ENCODE measurements around the gene WDR72. TPM values are rescaled to one million over a fixed set of nuclear protein-coding genes. Genes with fewer than 3 reads are reported as not detected.

The WDR72 gene
- total and polyA plus RNA-seq, 2 of the 8 experiments (the other 6 are each of a cell fraction or from before 2014, with no cell fraction given): 1.2 to 1.9 TPM

DNA sequence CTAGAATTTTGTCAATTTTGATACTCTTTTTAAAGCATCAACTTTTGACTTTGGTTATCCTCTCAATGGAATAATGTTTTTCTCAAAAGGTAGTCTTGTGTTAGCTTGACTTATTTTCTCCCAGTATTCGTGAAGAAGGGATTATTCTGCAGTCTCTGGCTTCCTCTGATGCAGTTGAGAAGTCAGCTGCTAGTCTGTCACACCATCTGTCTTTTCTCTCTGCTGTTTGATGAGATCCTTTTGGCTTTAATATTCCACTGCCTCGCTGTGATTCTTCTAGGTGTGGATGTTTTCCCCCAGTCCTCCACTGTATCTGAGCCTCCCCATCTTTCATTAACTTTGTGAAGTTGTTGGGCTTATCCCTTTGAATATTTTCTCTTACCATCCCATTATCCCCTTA, 141.0 kb downstream of the WDR72 start (continued):
- TF ChIP-seq, protein P1, sequence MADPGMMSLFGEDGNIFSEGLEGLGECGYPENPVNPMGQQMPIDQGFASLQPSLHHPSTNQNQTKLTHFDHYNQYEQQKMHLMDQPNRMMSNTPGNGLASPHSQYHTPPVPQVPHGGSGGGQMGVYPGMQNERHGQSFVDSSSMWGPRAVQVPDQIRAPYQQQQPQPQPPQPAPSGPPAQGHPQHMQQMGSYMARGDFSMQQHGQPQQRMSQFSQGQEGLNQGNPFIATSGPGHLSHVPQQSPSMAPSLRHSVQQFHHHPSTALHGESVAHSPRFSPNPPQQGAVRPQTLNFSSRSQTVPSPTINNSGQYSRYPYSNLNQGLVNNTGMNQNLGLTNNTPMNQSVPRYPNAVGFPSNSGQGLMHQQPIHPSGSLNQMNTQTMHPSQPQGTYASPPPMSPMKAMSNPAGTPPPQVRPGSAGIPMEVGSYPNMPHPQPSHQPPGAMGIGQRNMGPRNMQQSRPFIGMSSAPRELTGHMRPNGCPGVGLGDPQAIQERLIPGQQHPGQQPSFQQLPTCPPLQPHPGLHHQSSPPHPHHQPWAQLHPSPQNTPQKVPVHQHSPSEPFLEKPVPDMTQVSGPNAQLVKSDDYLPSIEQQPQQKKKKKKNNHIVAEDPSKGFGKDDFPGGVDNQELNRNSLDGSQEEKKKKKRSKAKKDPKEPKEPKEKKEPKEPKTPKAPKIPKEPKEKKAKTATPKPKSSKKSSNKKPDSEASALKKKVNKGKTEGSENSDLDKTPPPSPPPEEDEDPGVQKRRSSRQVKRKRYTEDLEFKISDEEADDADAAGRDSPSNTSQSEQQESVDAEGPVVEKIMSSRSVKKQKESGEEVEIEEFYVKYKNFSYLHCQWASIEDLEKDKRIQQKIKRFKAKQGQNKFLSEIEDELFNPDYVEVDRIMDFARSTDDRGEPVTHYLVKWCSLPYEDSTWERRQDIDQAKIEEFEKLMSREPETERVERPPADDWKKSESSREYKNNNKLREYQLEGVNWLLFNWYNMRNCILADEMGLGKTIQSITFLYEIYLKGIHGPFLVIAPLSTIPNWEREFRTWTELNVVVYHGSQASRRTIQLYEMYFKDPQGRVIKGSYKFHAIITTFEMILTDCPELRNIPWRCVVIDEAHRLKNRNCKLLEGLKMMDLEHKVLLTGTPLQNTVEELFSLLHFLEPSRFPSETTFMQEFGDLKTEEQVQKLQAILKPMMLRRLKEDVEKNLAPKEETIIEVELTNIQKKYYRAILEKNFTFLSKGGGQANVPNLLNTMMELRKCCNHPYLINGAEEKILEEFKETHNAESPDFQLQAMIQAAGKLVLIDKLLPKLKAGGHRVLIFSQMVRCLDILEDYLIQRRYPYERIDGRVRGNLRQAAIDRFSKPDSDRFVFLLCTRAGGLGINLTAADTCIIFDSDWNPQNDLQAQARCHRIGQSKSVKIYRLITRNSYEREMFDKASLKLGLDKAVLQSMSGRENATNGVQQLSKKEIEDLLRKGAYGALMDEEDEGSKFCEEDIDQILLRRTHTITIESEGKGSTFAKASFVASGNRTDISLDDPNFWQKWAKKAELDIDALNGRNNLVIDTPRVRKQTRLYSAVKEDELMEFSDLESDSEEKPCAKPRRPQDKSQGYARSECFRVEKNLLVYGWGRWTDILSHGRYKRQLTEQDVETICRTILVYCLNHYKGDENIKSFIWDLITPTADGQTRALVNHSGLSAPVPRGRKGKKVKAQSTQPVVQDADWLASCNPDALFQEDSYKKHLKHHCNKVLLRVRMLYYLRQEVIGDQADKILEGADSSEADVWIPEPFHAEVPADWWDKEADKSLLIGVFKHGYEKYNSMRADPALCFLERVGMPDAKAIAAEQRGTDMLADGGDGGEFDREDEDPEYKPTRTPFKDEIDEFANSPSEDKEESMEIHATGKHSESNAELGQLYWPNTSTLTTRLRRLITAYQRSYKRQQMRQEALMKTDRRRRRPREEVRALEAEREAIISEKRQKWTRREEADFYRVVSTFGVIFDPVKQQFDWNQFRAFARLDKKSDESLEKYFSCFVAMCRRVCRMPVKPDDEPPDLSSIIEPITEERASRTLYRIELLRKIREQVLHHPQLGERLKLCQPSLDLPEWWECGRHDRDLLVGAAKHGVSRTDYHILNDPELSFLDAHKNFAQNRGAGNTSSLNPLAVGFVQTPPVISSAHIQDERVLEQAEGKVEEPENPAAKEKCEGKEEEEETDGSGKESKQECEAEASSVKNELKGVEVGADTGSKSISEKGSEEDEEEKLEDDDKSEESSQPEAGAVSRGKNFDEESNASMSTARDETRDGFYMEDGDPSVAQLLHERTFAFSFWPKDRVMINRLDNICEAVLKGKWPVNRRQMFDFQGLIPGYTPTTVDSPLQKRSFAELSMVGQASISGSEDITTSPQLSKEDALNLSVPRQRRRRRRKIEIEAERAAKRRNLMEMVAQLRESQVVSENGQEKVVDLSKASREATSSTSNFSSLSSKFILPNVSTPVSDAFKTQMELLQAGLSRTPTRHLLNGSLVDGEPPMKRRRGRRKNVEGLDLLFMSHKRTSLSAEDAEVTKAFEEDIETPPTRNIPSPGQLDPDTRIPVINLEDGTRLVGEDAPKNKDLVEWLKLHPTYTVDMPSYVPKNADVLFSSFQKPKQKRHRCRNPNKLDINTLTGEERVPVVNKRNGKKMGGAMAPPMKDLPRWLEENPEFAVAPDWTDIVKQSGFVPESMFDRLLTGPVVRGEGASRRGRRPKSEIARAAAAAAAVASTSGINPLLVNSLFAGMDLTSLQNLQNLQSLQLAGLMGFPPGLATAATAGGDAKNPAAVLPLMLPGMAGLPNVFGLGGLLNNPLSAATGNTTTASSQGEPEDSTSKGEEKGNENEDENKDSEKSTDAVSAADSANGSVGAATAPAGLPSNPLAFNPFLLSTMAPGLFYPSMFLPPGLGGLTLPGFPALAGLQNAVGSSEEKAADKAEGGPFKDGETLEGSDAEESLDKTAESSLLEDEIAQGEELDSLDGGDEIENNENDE (IDR thresholded peaks at IDR 0.05; ENCODE audit: insufficient replicate concordance, low read length): no peak
- TF ChIP-seq, protein P2, sequence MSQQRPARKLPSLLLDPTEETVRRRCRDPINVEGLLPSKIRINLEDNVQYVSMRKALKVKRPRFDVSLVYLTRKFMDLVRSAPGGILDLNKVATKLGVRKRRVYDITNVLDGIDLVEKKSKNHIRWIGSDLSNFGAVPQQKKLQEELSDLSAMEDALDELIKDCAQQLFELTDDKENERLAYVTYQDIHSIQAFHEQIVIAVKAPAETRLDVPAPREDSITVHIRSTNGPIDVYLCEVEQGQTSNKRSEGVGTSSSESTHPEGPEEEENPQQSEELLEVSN (IDR thresholded peaks at IDR 0.05): no peak
- TF ChIP-seq EGR1 (IDR thresholded peaks at IDR 0.05; ENCODE audit: borderline replicate concordance, low read depth, low read length): no peak
- TF ChIP-seq GABPA (IDR thresholded peaks at IDR 0.05; ENCODE audit: borderline replicate concordance, insufficient read depth, low read length): no peak
